OCI-LY1 (cell line): ENCODE results near the gene SSMEM1.
"Not testable (repeated sequence)": the region's sequence is repeated elsewhere in the genome, so short reads cannot be mapped to it uniquely, and the experiment has no call there.

Experiments
- CTCF ChIP-seq: fragments of 200-600 bp; sonication (generic), shearing (Covaris generic); IDR thresholded peaks from 2 replicates; pipeline ENCODE4 v1.5.1; 2017; ENCODE audit warnings: mild to moderate bottlenecking, antibody characterized with exemption, low read length, moderate library complexity, mixed read lengths
- EZH2 ChIP-seq: fragments of 200-600 bp; sonication (generic), shearing (Covaris generic); IDR thresholded peaks from 2 replicates; pipeline ENCODE4 v1.8.0; 2017; ENCODE audit warnings: borderline replicate concordance, mixed run types, mild to moderate bottlenecking, antibody characterized with exemption, low read length, moderate library complexity, mixed read lengths

- not testable (repeated sequence) for TF ChIP-seq CTCF, EZH2
These were observed 35.8 kb downstream of the SSMEM1 start for GRCh38 chr7:130243486-130243885.
